H9 (cell line): Measurements from ENCODE around the gene STARD10. TPM values are rescaled to one million over a fixed set of nuclear protein-coding genes. Genes with fewer than 3 reads are reported as not detected.

Experiments used
- DNase-seq: peaks from one replicate; pipeline ENCODE4 v3.0.0-alpha.2; 2017
- H2AFZ ChIP-seq: one replicate; pipeline ENCODE4 v1.6.1; 2013; ENCODE audit warnings: mild to moderate bottlenecking, low read length, control low read depth, moderate library complexity
- H2AK5ac ChIP-seq: 2 replicates; pipeline ENCODE4 v1.6.1; 2013; ENCODE audit warnings: low read length, control low read depth, mixed read lengths; ENCODE audit not compliant: insufficient read length
- H2BK120ac ChIP-seq: one replicate; pipeline ENCODE4 v1.6.1; 2013; ENCODE audit warnings: low read depth, mild to moderate bottlenecking, low read length, control low read depth, inconsistent platforms; ENCODE audit not compliant: poor library complexity, severe bottlenecking
- H2BK12ac ChIP-seq: 2 replicates; pipeline ENCODE4 v1.6.1; 2013; ENCODE audit warnings: low read length, control low read depth, mixed read lengths, low read depth; ENCODE audit not compliant: insufficient read length
- H2BK15ac ChIP-seq: 2 replicates; pipeline ENCODE4 v1.6.1; 2013; ENCODE audit warnings: low read depth, low read length, control low read depth
- H2BK20ac ChIP-seq: one replicate; pipeline ENCODE4 v1.6.1; 2013; ENCODE audit warnings: low read depth, mild to moderate bottlenecking, low read length, control low read depth, inconsistent platforms; ENCODE audit not compliant: poor library complexity, severe bottlenecking
- H2BK5ac ChIP-seq: 2 replicates; pipeline ENCODE4 v1.6.1; 2013; ENCODE audit warnings: low read length, control low read depth, mixed read lengths; ENCODE audit not compliant: insufficient read length
- H3K14ac ChIP-seq: 2 replicates; pipeline ENCODE4 v1.6.1; 2013; ENCODE audit warnings: low read length, control low read depth; ENCODE audit not compliant: insufficient read depth
- H3K18ac ChIP-seq: 2 replicates; pipeline ENCODE4 v1.6.1; 2013; ENCODE audit warnings: low read depth, mild to moderate bottlenecking, mixed read lengths, low read length, control low read depth; ENCODE audit not compliant: insufficient read length
- H3K23ac ChIP-seq: 2 replicates; pipeline ENCODE4 v1.6.1; 2013; ENCODE audit warnings: low read length, control low read depth, mixed read lengths, low read depth; ENCODE audit not compliant: insufficient read length
- H3K23me2 ChIP-seq: 2 replicates; pipeline ENCODE4 v1.6.1; 2013; ENCODE audit warnings: low read depth, mild to moderate bottlenecking, mixed read lengths, low read length, control low read depth; ENCODE audit not compliant: insufficient read length, poor library complexity, severe bottlenecking
- H3K27ac ChIP-seq: 2 replicates; pipeline ENCODE4 v1.5.1; 2013; ENCODE audit warnings: low read length, control low read depth, mixed read lengths, low read depth; ENCODE audit not compliant: insufficient read length
- H3K27me3 ChIP-seq: 2 replicates; pipeline ENCODE4 v1.6.1; 2013; ENCODE audit warnings: low read length, control low read depth, inconsistent platforms; ENCODE audit not compliant: insufficient read depth
- H3K4ac ChIP-seq: 2 replicates; pipeline ENCODE4 v1.6.1; 2013; ENCODE audit warnings: low read depth, mild to moderate bottlenecking, control low read depth, inconsistent platforms, low read length, moderate library complexity
- H3K4me1 ChIP-seq: 2 replicates; pipeline ENCODE4 v1.6.1; 2013; ENCODE audit warnings: low read length, control low read depth, inconsistent platforms; ENCODE audit not compliant: insufficient read depth
- H3K4me2 ChIP-seq: 2 replicates; pipeline ENCODE4 v1.6.1; 2013; ENCODE audit warnings: low read length, control low read depth, mixed read lengths; ENCODE audit not compliant: insufficient read length, insufficient read depth
- H3K56ac ChIP-seq: 2 replicates; pipeline ENCODE4 v1.6.1; 2013; ENCODE audit warnings: low read depth, mild to moderate bottlenecking, mixed read lengths, low read length, control low read depth; ENCODE audit not compliant: insufficient read length
- H3K79me1 ChIP-seq: 2 replicates; pipeline ENCODE4 v1.6.1; 2013; ENCODE audit warnings: low read depth, mild to moderate bottlenecking, moderate library complexity, low read length, control low read depth, inconsistent platforms; ENCODE audit not compliant: insufficient read depth, poor library complexity, severe bottlenecking
- H3K79me2 ChIP-seq: 2 replicates; pipeline ENCODE4 v1.6.1; 2013; ENCODE audit warnings: low read length, control low read depth, inconsistent platforms; ENCODE audit not compliant: insufficient read depth
- H3K9ac ChIP-seq: 2 replicates; pipeline ENCODE4 v1.6.1; 2013; ENCODE audit warnings: low read length, control low read depth, mixed read lengths; ENCODE audit not compliant: insufficient read length; ENCODE audit errors: extremely low read depth
- H3K9me3 ChIP-seq: one replicate; pipeline ENCODE4 v1.6.1; 2013; ENCODE audit warnings: low read depth, low read length, inconsistent platforms; ENCODE audit not compliant: control insufficient read depth
- H3T11ph ChIP-seq: one replicate; pipeline ENCODE4 v1.6.1; 2013; ENCODE audit warnings: mild to moderate bottlenecking, low read length, control low read depth, inconsistent platforms
- H4K20me1 ChIP-seq: one replicate; pipeline ENCODE4 v1.6.1; 2013; ENCODE audit not compliant: control insufficient read depth, insufficient read length, insufficient read depth
- H4K5ac ChIP-seq: 2 replicates; pipeline ENCODE4 v1.6.1; 2013; ENCODE audit warnings: low read depth, mild to moderate bottlenecking, mixed read lengths, low read length, control low read depth; ENCODE audit not compliant: insufficient read length
- H4K8ac ChIP-seq: replicated peaks from 2 replicates; pipeline ENCODE4 v1.6.1; 2013; ENCODE audit warnings: low read length, control low read depth, mixed read lengths, low read depth; ENCODE audit not compliant: insufficient read length
- H4K91ac ChIP-seq: 2 replicates; pipeline ENCODE4 v1.6.1; 2013; ENCODE audit warnings: low read depth, mild to moderate bottlenecking, moderate library complexity, mixed read lengths, low read length, control low read depth; ENCODE audit not compliant: insufficient read length
- H3K27ac Mint-ChIP-seq, 3 experiments: 2 replicates in 2 of 3; 3 replicates in 1 of 3; pipeline ENCODE4 v1.8.0; 2020 to 2021; ENCODE audit warnings: mixed read lengths in 3 of 3, mild to moderate bottlenecking in 1 of 3, moderate library complexity in 1 of 3
- H3K27me3 Mint-ChIP-seq: 2 replicates; pipeline ENCODE4 v1.8.0; 2021; ENCODE audit warnings: low read depth, mild to moderate bottlenecking, moderate library complexity, mixed read lengths
- H3K36me3 Mint-ChIP-seq, 3 experiments: 2 replicates in 2 of 3; 3 replicates in 1 of 3; pipeline ENCODE4 v1.8.0; 2020 to 2021; ENCODE audit warnings: low read depth in 3 of 3, mixed read lengths in 3 of 3; ENCODE audit not compliant: insufficient read depth in 1 of 3
- H3K4me1 Mint-ChIP-seq, 2 experiments: 2 replicates each; pipeline ENCODE4 v1.8.0; 2020; ENCODE audit warnings: mixed read lengths in 2 of 2
- H3K4me3 Mint-ChIP-seq, 2 experiments: 2 replicates in 1 of 2; 3 replicates in 1 of 2; pipeline ENCODE4 v1.8.0; 2020 to 2021; ENCODE audit warnings: mild to moderate bottlenecking in 2 of 2, mixed read lengths in 2 of 2, moderate library complexity in 1 of 2
- H3K9me3 Mint-ChIP-seq, 2 experiments: 2 replicates in 1 of 2; 3 replicates in 1 of 2; pipeline ENCODE4 v1.8.0; 2020; ENCODE audit warnings: mild to moderate bottlenecking in 2 of 2, mixed read lengths in 2 of 2, moderate library complexity in 1 of 2
- WGBS: extraction: QIAGEN DNeasy Blood & Tissue Kit; methylation state at CpG from one replicate; pipeline ENCODE4 v1.1.7; 2013; ENCODE audit warnings: missing lambda C conversion rate, low lambda C conversion rate, mixed read lengths; ENCODE audit not compliant: insufficient read length; ENCODE audit errors: extremely low coverage; 5-methylcytosine and 5-hydroxymethylcytosine counted together
- total RNA-seq: library from RNA; stranded (reverse); gene quantifications from 2 replicates; pipeline ENCODE4 v1.2.1, GENCODE V29; 2021
- TF ChIP-seq, protein P1 (sequence below): fragments of 200-600 bp; sonication (generic); conservative IDR thresholded peaks from 3 replicates; pipeline ENCODE4 v1.8.0; 2021; ENCODE audit warnings: antibody characterized with exemption, mild to moderate bottlenecking

The STARD10 gene
- total RNA-seq, 1 experiment from 2014 or later: 24.4 TPM

DNA sequence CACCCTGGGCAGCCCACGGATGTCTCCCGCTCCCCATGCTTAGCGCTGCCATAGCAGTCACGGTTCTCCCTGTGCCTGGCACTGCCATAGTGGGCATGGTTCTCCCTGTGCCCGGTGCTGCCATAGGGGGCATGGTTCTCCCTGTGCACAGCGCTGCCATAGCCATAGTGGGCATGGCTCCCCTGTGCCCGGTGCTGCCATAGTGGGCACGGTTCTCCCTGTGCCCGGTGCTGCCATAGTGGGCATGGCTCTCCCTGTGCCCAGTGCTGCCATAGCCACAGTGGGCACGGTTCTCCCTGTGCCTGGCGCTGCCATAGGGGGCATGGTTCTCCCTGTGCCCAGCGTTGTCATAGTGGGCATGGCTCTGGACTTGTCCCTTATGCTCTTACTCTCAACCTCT, 21.8 kb downstream of the STARD10 start:
- H3K9me3 Mint-ChIP-seq: no peaks in the 10 kb centered on the region
- no peak overlapping the region for H4K91ac ChIP-seq
- H2BK120ac ChIP-seq: no peak overlapping the region
- no peak overlapping the region for H3K18ac ChIP-seq
- H4K8ac ChIP-seq: no peak overlapping the region
- H3K56ac ChIP-seq: no peak overlapping the region
- no peaks in the 10 kb centered on the region for H3K4me1 ChIP-seq
- peaks cover 16 to 31% of the 10 kb centered on the region in 2 experiments for H3K4me1 Mint-ChIP-seq
- H2BK15ac ChIP-seq: no peak overlapping the region
- no peak overlapping the region for H2AFZ ChIP-seq
- TF ChIP-seq, protein P1, sequence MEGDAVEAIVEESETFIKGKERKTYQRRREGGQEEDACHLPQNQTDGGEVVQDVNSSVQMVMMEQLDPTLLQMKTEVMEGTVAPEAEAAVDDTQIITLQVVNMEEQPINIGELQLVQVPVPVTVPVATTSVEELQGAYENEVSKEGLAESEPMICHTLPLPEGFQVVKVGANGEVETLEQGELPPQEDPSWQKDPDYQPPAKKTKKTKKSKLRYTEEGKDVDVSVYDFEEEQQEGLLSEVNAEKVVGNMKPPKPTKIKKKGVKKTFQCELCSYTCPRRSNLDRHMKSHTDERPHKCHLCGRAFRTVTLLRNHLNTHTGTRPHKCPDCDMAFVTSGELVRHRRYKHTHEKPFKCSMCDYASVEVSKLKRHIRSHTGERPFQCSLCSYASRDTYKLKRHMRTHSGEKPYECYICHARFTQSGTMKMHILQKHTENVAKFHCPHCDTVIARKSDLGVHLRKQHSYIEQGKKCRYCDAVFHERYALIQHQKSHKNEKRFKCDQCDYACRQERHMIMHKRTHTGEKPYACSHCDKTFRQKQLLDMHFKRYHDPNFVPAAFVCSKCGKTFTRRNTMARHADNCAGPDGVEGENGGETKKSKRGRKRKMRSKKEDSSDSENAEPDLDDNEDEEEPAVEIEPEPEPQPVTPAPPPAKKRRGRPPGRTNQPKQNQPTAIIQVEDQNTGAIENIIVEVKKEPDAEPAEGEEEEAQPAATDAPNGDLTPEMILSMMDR: no peak
- H3K79me1 ChIP-seq: no peaks in the 10 kb centered on the region
- no peaks in the 10 kb centered on the region for H3K23me2 ChIP-seq
- no CpG with 5 or more reads among the region's 12 CpGs for WGBS
- H4K20me1 ChIP-seq: no peaks in the 10 kb centered on the region
- H3K9ac ChIP-seq: no peak overlapping the region
- no peaks in the 10 kb centered on the region for H3K27me3 ChIP-seq
- no peak overlapping the region for H3T11ph ChIP-seq
- DNase-seq: no peak
- H3K4ac ChIP-seq: no peak overlapping the region
- no peak overlapping the region for H4K5ac ChIP-seq
- H3K79me2 ChIP-seq: no peaks in the 10 kb centered on the region
- no peak overlapping the region for H3K14ac ChIP-seq
- no peak overlapping the region for H2BK12ac ChIP-seq
- H2BK5ac ChIP-seq: no peak overlapping the region
- no peak overlapping the region for H3K4me2 ChIP-seq
- H3K4me3 Mint-ChIP-seq: no peak overlapping the region
- no peak overlapping the region for H3K27ac ChIP-seq
- H2AK5ac ChIP-seq: no peak overlapping the region
- no peak overlapping the region for H3K27ac Mint-ChIP-seq
- H3K9me3 ChIP-seq: no peaks in the 10 kb centered on the region
- H3K23ac ChIP-seq: no peak overlapping the region
- no peaks in the 10 kb centered on the region; the same call in 1 of the 2 replicates for H3K27me3 Mint-ChIP-seq
- no peak overlapping the region for H2BK20ac ChIP-seq
- H3K36me3 Mint-ChIP-seq: no peaks in the 10 kb centered on the region; a peak in 1 of 7 replicates
